ENCODE data around the gene RDH11.

- TF ChIP-seq POLR2A (IDR thresholded peaks at IDR 0.05) (no peak), CTCF (IDR thresholded peaks at IDR 0.05) (no peak), POLR2AphosphoS5 (IDR thresholded peaks at IDR 0.05) (no peak)
Measured at GRCh38 chr14:67698179-67698578, 2.6 kb upstream of the RDH11 start.

All from prostate gland (tissue), 2 donors.